Loucy (cell line): ENCODE results near the gene MAPK8IP2.

Experiments
- EZH2phosphoT487 ChIP-seq: fragments of 200-600 bp; IDR thresholded peaks from 2 replicates; pipeline ENCODE4 v1.6.1; 2018; ENCODE audit warnings: antibody characterized with exemption, mild to moderate bottlenecking, moderate library complexity, borderline replicate concordance
- TF ChIP-seq, protein P1 (sequence below): fragments of 200-600 bp; sonication (generic); conservative IDR thresholded peaks from 2 replicates; pipeline ENCODE4 v1.5.1; 2014; ENCODE audit warnings: mild to moderate bottlenecking, antibody characterized with exemption, low read length

GRCh38 chr22:50605613-50606074 is 5.1 kb downstream of the MAPK8IP2 start:
- TF ChIP-seq, protein P1, sequence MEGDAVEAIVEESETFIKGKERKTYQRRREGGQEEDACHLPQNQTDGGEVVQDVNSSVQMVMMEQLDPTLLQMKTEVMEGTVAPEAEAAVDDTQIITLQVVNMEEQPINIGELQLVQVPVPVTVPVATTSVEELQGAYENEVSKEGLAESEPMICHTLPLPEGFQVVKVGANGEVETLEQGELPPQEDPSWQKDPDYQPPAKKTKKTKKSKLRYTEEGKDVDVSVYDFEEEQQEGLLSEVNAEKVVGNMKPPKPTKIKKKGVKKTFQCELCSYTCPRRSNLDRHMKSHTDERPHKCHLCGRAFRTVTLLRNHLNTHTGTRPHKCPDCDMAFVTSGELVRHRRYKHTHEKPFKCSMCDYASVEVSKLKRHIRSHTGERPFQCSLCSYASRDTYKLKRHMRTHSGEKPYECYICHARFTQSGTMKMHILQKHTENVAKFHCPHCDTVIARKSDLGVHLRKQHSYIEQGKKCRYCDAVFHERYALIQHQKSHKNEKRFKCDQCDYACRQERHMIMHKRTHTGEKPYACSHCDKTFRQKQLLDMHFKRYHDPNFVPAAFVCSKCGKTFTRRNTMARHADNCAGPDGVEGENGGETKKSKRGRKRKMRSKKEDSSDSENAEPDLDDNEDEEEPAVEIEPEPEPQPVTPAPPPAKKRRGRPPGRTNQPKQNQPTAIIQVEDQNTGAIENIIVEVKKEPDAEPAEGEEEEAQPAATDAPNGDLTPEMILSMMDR: no peak
- TF ChIP-seq EZH2phosphoT487: no peak
